ENCODE data around the gene IFT22.

DNA sequence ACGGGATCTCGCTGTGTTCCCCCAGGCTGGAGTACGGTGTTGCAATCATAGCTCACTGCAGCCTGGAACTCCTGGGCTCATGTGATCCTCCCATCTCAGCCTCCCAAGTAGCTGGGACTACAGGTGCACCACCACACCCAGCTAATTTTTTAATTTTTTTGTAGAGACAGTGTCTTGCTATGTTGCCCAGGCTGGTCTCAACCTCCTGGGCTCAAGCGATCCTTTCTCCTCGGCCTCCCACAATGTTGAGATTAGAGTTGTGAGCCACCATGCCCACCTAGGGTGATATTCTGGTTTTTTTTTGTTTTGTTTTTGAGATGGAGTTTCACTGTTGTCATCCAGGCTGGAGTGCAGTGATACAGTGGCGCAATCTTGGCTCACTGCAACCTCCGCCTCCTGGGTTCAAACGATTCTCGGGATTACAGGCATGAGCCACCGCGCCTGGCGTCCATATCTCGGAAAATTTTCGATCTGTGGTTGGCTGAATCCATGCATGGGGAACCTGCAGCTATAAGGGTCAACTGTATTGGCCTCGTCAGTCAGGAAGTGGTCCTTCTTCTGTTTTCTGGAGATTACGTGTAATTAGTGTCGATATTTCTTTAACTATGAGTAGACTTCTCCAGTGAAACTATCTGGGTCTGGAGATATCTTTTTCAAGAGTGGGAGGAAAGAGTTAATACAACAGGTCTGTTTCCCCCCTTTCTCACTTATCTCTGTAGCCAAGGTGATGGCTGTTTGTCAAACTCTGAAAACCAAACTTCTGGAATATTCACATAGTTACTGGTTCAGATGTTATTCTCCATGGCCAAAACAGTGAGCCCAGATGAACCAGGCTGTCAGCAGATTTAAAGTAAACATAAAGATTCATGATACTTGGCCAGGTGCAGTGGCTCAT, 55.7 kb downstream of the IFT22 start:
- TF ChIP-seq TCF12 (IDR thresholded peaks at IDR 0.05; ENCODE audit: low read depth) (no peak), CEBPB (IDR thresholded peaks at IDR 0.05) (no peak), YY1 (IDR thresholded peaks at IDR 0.05; ENCODE audit: low read depth) (no peak), TEAD4 (IDR thresholded peaks at IDR 0.05) (no peak), TAF1 (IDR thresholded peaks at IDR 0.05; ENCODE audit: low read depth) (no peak), CREB1 (IDR thresholded peaks at IDR 0.05; ENCODE audit: low read depth) (no peak)
- TF ChIP-seq, protein P1, sequence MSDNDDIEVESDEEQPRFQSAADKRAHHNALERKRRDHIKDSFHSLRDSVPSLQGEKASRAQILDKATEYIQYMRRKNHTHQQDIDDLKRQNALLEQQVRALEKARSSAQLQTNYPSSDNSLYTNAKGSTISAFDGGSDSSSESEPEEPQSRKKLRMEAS (IDR thresholded peaks at IDR 0.05) = no peak

Measured in Ishikawa (cell line).